Heart left ventricle (tissue), 16 donors: Measurements from ENCODE around the gene MACC1. TPM values are rescaled to one million over a fixed set of nuclear protein-coding genes. Genes with fewer than 3 reads are reported as not detected.
A peak's percentile ranks its signal among the peaks of the same experiment; 100 is the strongest.

Experiments
- ATAC-seq, 4 donors: fragments of 200-7000 bp; cut with Tn5 transposase; one replicate each; pipeline ENCODE4 v1.9.1; 2020 to 2022; ENCODE audit warnings: moderate library complexity in 4 of 4, mild to moderate bottlenecking in 3 of 4, moderate number of reproducible peaks in 1 of 4
- DNase-seq, 5 donors: peaks; one replicate each; pipeline ENCODE4 v3.0.0-alpha.2; 2020
- H3K27ac ChIP-seq, 12 donors: fragments of 200-600 bp; sonication (generic) in 4 of 12; one replicate each; pipeline versions ENCODE4 v1.5.0 to v1.8.0; 2016 to 2022; ENCODE audit warnings: mild to moderate bottlenecking in 2 of 12
- H3K27me3 ChIP-seq, 9 donors: fragments of 200-600 bp; sonication (generic) in 2 of 9; one replicate each; pipeline versions ENCODE4 v1.5.1 to v1.8.0; 2016 to 2022; ENCODE audit warnings: mild to moderate bottlenecking in 3 of 9
- H3K36me3 ChIP-seq, 9 donors: fragments of 200-600 bp; sonication (generic) in 2 of 9; one replicate each; pipeline versions ENCODE4 v1.5.0 to v1.8.0; 2018 to 2022; ENCODE audit warnings: mild to moderate bottlenecking in 2 of 9
- H3K4me1 ChIP-seq, 12 donors: fragments of 200-600 bp; sonication (generic) in 4 of 12; one replicate each; pipeline versions ENCODE4 v1.5.0 to v1.8.0; 2016 to 2022; ENCODE audit warnings: mild to moderate bottlenecking in 3 of 12
- H3K4me3 ChIP-seq, 12 donors: fragments of 200-600 bp; sonication (generic) in 4 of 12; one replicate each; pipeline versions ENCODE4 v1.5.0 to v1.8.0; 2017 to 2022; ENCODE audit warnings: mild to moderate bottlenecking in 9 of 12, moderate library complexity in 4 of 12
- H3K9me3 ChIP-seq, 12 donors: fragments of 200-600 bp; sonication (generic) in 4 of 12; one replicate each; pipeline versions ENCODE4 v1.5.0 to v1.8.0; 2016 to 2022; ENCODE audit warnings: mild to moderate bottlenecking in 1 of 12
- CTCF ChIP-seq, 12 donors: fragments of 200-600 bp; sonication (generic) in 4 of 12; IDR thresholded peaks; one replicate each; pipeline versions ENCODE4 v1.5.0 to v1.8.0; 2018 to 2022; ENCODE audit warnings: antibody characterized with exemption in 12 of 12, mild to moderate bottlenecking in 5 of 12
- POLR2A ChIP-seq, 2 donors: fragments of 450-650 bp; IDR thresholded peaks; one replicate each; pipeline ENCODE4 v1.6.1; 2017; ENCODE audit warnings: antibody characterized with exemption in 2 of 2, mild to moderate bottlenecking in 2 of 2, moderate library complexity in 2 of 2
- WGBS, 4 donors: extraction: QIAGEN DNeasy Blood & Tissue Kit in 2 of 4; methylation state at CpG; one replicate each; pipeline versions ENCODE4 v1.1.5 to v1.1.7; 2013 to 2018; 5-methylcytosine and 5-hydroxymethylcytosine counted together
- intact Hi-C, 10 donors: fragments of 100-400 bp; cut with DNase I; formaldehyde crosslinking; loops; one replicate each; pipeline versions ENCODE4 v1.11.1 to v1.14.2; 2022
- polyA plus RNA-seq, 2 donors: library from polyadenylated mRNA; stranded (reverse); fragments of 200-250 nt; gene quantifications; one replicate each; pipeline ENCODE4 v1.2.3, GENCODE V29; 2013
- total RNA-seq, 9 donors: library from RNA; depleted of rRNA in 2 of 9; stranded (reverse); fragments of >200 nt in 2 of 9; fragmentation: NEBNext Ultra II Directional in 3 of 9; extraction: Animal tissue kit (Norgen Biotek cat#: 25700) in 3 of 9; gene quantifications; one replicate each; pipeline versions ENCODE4 v1.1.0 to v1.2.4, GENCODE V29; 2016 to 2023
- donor health status: ischemic (EF 13 %, LVEDD 7.1; RV severe dilation, severe dysfunction).
- donor health status: healthy with polysubstance abuse.
- donor health status: DM: no; HTN: yes; CAD: no.
- donor health status: DM: no; HTN: no; CAD: no.
- donor health status: ischemic (EF 25% LVEDD 6.9; RV normal size, moderate dysfunction).
- donor health status: ischemic (EF 25% LVEDD 5.7; RV mildly dilated, moderate dysfunction).
- donor health status: healthy.
- donor health status: DM: yes; HTN: yes; CAD: no.
- donor health status: ischemic (EF 35%, LVEDD 5.7; RV mildly dilated, moderate dysfunction).
- donor health status: nonischemic (EF 11% LVEDD 7.7; RV severe dilation, severe dysfunction).
- donor health status: DM: yes; HTN: yes; CAD: no.
- donor health status: PGD.
- donor health status: ischemic (EF 29% LVEDD 5.4; RV normal size, mild dysfunction).
- donor health status: nonischemic (EF 23%, LVEDD 6.1; RV moderate dilation, normal function).

Gene MACC1
- total and polyA plus RNA-seq, 11 donors: under 0.01 to 1.3 (median 0.12) TPM; not detected in 4

GRCh38 chr7:20244334-20245120 lies 27.3 kb upstream of the MACC1 start:
- Histone ChIP-seq H3K4me3 (no peak overlapping the region), H3K27me3 (no peaks in the 10 kb centered on the region), H3K27ac (peak overlapping the region in 2 of 12 donors; percentile 9 to 22), H3K9me3 (no peaks in the 10 kb centered on the region), H3K4me1 (peaks cover 0 to 18% (median 0%) of the 10 kb centered on the region in 12 donors), H3K36me3 (no peaks in the 10 kb centered on the region)
- intact Hi-C loops: no loop called here
- 58 to 65% (median 62%) methylated on average over 3 of the region's 3 CpGs for WGBS, 4 donors
- TF ChIP-seq POLR2A (IDR thresholded peaks at IDR 0.05) (no peak), CTCF (IDR thresholded peaks at IDR 0.05) (no peak)
- ATAC-seq: peak in 3 of 4 donors; percentile 32 to 88 (median 61)
- no peak for DNase-seq

GRCh38 chr7:20241911-20242261 lies 24.7 kb upstream of the MACC1 start:
- 80 to 89% (median 86%) methylated on average over 2 of the region's 2 CpGs for WGBS, 4 donors
- Histone ChIP-seq H3K4me1 (peaks cover 0 to 18% (median 0%) of the 10 kb centered on the region in 12 donors), H3K4me3 (no peak overlapping the region), H3K27ac (no peak overlapping the region), H3K36me3 (no peaks in the 10 kb centered on the region), H3K27me3 (no peaks in the 10 kb centered on the region), H3K9me3 (no peaks in the 10 kb centered on the region)
- no peak for ATAC-seq
- intact Hi-C loops: no loop called here
- no peak for DNase-seq
- no peak for TF ChIP-seq POLR2A (IDR thresholded peaks at IDR 0.05)
- no peak for TF ChIP-seq CTCF (IDR thresholded peaks at IDR 0.05)

- no peak for TF ChIP-seq POLR2A (IDR thresholded peaks at IDR 0.05)
- no peak for TF ChIP-seq CTCF (IDR thresholded peaks at IDR 0.05)
- WGBS, 4 donors: 70 to 84% (median 76%) methylated on average over 3 of the region's 3 CpGs
- intact Hi-C loops: no loop called here
- Histone ChIP-seq H3K4me3 (no peak overlapping the region), H3K27ac (no peak overlapping the region), H3K4me1 (peaks cover 0 to 18% (median 0%) of the 10 kb centered on the region in 12 donors), H3K27me3 (no peaks in the 10 kb centered on the region), H3K36me3 (no peaks in the 10 kb centered on the region), H3K9me3 (no peaks in the 10 kb centered on the region)
- no peak for ATAC-seq
- DNase-seq: no peak
Measured at GRCh38 chr7:20241194-20241910, 24.2 kb upstream of the MACC1 start.
